Thyroid gland (tissue), 4 donors: ENCODE results near the gene PDCD7. TPM values are rescaled to one million over a fixed set of nuclear protein-coding genes. Genes with fewer than 3 reads are reported as not detected.

Experiments used
- DNase-seq, 2 donors: peaks; one replicate each; pipeline ENCODE4 v3.0.0-alpha.2; 2019
- H3K27ac ChIP-seq, 3 donors: fragments of 200-600 bp; sonication (generic); 1 replicate in 2 of 3; 2 replicates in 1 of 3; pipeline ENCODE4 v1.5.1; 2016 to 2019; ENCODE audit warnings: mild to moderate bottlenecking in 1 of 3, moderate library complexity in 1 of 3
- H3K27me3 ChIP-seq: fragments of 200-600 bp; sonication (generic); one replicate; pipeline ENCODE4 v1.5.1; 2019
- H3K36me3 ChIP-seq, 2 donors: fragments of 200-600 bp; sonication (generic); one replicate each; pipeline ENCODE4 v1.5.1; 2016 to 2019
- H3K4me1 ChIP-seq, 2 donors: fragments of 200-600 bp; sonication (generic); one replicate each; pipeline ENCODE4 v1.5.1; 2017 to 2019
- H3K4me3 ChIP-seq, 3 donors: fragments of 200-600 bp; sonication (generic); replicated peaks in 1 of 3; 1 replicate in 2 of 3; 2 replicates in 1 of 3; pipeline ENCODE4 v1.5.1; 2016; ENCODE audit warnings: mild to moderate bottlenecking in 1 of 3
- H3K9me3 ChIP-seq: fragments of 200-600 bp; sonication (generic); one replicate; pipeline ENCODE4 v1.5.1; 2017
- CTCF ChIP-seq, 6 experiments: fragments of 200-600 bp in 3 of 6; fragments of 450-650 bp in 3 of 6; sonication (generic) in 3 of 6; IDR thresholded peaks; one replicate each; pipeline ENCODE4 v1.5.1; 2016 to 2019; ENCODE audit warnings: antibody characterized with exemption in 6 of 6, mild to moderate bottlenecking in 2 of 6, inconsistent platforms in 1 of 6, moderate library complexity in 1 of 6
- POLR2A ChIP-seq, 2 donors: fragments of 450-650 bp; IDR thresholded peaks; one replicate each; pipeline ENCODE4 v1.6.1; 2017; ENCODE audit warnings: antibody characterized with exemption in 2 of 2, mild to moderate bottlenecking in 2 of 2, moderate library complexity in 1 of 2
- WGBS, 2 donors: methylation state at CpG; one replicate each; pipeline ENCODE4 v1.1.5; 2017; 5-methylcytosine and 5-hydroxymethylcytosine counted together
- intact Hi-C: fragments of 100-400 bp; cut with DNase I; formaldehyde crosslinking; loops from one replicate; pipeline ENCODE4 v1.15.1; 2023
- total RNA-seq, 4 donors: library from RNA; depleted of rRNA; stranded (reverse); fragments of >200 nt; gene quantifications; one replicate each; pipeline ENCODE4 v1.2.3, GENCODE V29; 2016

The PDCD7 gene
- total RNA-seq, 4 donors from 2014 or later = 27.5 to 43.4 (median 32.9) TPM

DNA sequence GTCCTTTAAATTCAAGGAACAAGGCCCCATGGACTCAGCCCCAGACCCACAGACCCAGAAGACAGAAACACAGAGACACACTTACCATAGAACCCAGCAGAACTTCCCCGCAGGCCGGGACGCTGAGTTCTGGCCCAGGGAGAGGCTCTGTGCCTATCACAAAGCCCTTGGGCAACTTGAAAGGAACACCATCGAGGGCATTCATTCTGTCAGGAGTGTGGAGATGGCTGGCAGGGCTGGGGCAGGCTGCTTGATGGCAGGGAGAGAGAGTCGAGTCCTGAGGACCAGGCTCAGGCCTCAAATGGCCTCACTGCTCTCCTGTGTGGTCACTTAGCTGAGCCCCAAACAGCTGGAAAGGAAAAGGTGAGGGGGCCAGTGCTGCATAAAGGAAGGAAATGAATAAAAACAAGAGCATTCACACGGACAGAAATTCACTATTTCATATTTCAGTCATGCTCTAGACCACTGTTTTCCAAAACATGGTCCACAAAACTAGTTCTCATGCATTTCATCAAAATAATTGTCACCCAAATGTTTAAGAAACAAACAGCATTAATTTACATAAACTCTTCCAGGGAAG, 27.5 kb downstream of the PDCD7 start:
- Histone ChIP-seq H3K9me3 (no peaks in the 10 kb centered on the region), H3K36me3 (peaks cover 0 to 18% of the 10 kb centered on the region in 2 donors), H3K4me3 (no peak overlapping the region), H3K4me1 (no peaks in the 10 kb centered on the region), H3K27me3 (no peaks in the 10 kb centered on the region), H3K27ac (no peak overlapping the region)
- intact Hi-C loops = no loop called here
- no peak for DNase-seq
- WGBS, 2 donors = 77 to 80% methylated on average over 5 to 6 of the region's 6 CpGs
- TF ChIP-seq POLR2A (IDR thresholded peaks at IDR 0.05) (no peak), CTCF (IDR thresholded peaks at IDR 0.05) (no peak)

- Histone ChIP-seq H3K27ac (no peak overlapping the region), H3K4me3 (no peak overlapping the region), H3K36me3 (peaks cover 5 to 21% of the 10 kb centered on the region in 2 donors), H3K9me3 (no peaks in the 10 kb centered on the region), H3K27me3 (no peaks in the 10 kb centered on the region), H3K4me1 (no peaks in the 10 kb centered on the region)
- TF ChIP-seq POLR2A (IDR thresholded peaks at IDR 0.05) (no peak), CTCF (IDR thresholded peaks at IDR 0.05) (no peak)
- DNase-seq = no peak
- intact Hi-C loops = no loop called here
- WGBS, 2 donors = 88% methylated on average over 5 of the region's 5 CpGs
Measured at GRCh38 chr15:65105038-65105437, 28.6 kb downstream of the PDCD7 start.

DNA sequence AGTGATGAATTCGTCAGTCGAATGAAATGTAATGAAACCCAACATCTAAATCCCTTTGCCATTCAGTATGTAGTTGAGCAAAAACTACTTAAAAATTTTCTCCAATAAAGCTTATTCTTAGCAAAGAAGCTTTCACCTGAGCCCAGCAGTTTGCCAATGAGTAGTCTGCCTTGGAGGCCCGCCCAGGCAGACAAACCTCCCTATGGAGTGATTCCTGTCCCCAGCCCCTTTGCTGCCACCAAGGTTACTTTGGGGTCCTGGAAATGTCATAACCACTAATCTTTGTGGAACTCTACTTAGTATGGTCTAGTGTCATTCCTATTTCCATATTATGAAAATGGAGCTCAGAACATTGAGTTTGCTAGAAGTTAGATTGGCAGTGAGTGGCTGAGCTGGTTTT, 30.7 kb downstream of the PDCD7 start:
- Histone ChIP-seq H3K4me3 (no peak overlapping the region), H3K9me3 (no peaks in the 10 kb centered on the region), H3K4me1 (no peaks in the 10 kb centered on the region), H3K36me3 (peaks cover 16 to 36% of the 10 kb centered on the region in 2 donors), H3K27ac (no peak overlapping the region), H3K27me3 (no peaks in the 10 kb centered on the region)
- 94 to 97% methylated on average over 3 of the region's 3 CpGs for WGBS, 2 donors
- intact Hi-C loops = loop anchor here (5.0 kb wide), 1 partner anchor 51 kb away; no protein-coding TSS in a partner anchor
- TF ChIP-seq POLR2A (IDR thresholded peaks at IDR 0.05) = no peak
- TF ChIP-seq CTCF (IDR thresholded peaks at IDR 0.05) = no peak
- DNase-seq = no peak

- intact Hi-C loops = loop anchor here (5.0 kb wide), 1 partner anchor 50 kb away; no protein-coding TSS in a partner anchor
- H3K36me3 ChIP-seq = peaks cover 16 to 36% of the 10 kb centered on the region in 2 donors
Measured at GRCh38 chr15:65101891-65102708, 31.5 kb downstream of the PDCD7 start.

More at GRCh38 chr15:65101891-65102708, 31.5 kb downstream of the PDCD7 start:
- DNase-seq = no peak
- no peaks in the 10 kb centered on the region for H3K4me1 ChIP-seq
- H3K27ac ChIP-seq = no peak overlapping the region
- no peaks in the 10 kb centered on the region for H3K9me3 ChIP-seq
- no peak overlapping the region for H3K4me3 ChIP-seq
- TF ChIP-seq POLR2A (IDR thresholded peaks at IDR 0.05) (no peak), CTCF (IDR thresholded peaks at IDR 0.05) (no peak)
- WGBS, 2 donors = 71 to 85% methylated on average over 14 to 42 of the region's 75 CpGs
- no peaks in the 10 kb centered on the region for H3K27me3 ChIP-seq
